WTC11 (cell line): ENCODE results near the gene NR3C2. TPM values are rescaled to one million over a fixed set of nuclear protein-coding genes. Genes with fewer than 3 reads are reported as not detected.

Experiments used
- ATAC-seq: fragments of 200-7000 bp; cut with Tn5 transposase; 2 replicates; pipeline ENCODE4 v1.10.0; 2021; ENCODE audit warnings: mild to moderate bottlenecking, moderate library complexity
- CTCF ChIA-PET: fragments of 300-600 bp; sonication (Branson Sonifier 250); formaldehyde crosslinking; loops from one replicate; lab custom pipeline; 2021; ENCODE audit warnings: antibody characterized with exemption; lab: Charles Lee
- POLR2A ChIA-PET: fragments of 350-600 bp; sonication (Branson Sonifier 250); formaldehyde crosslinking; loops from one replicate; lab custom pipeline; 2021; ENCODE audit warnings: antibody characterized with exemption; lab: Charles Lee
- DNase-seq: peaks from one replicate; pipeline ENCODE4 v3.0.0; 2021; ENCODE audit warnings: low spot score
- H3K27ac Mint-ChIP-seq: 2 replicates; pipeline ENCODE4 v1.8.0; 2021; ENCODE audit warnings: mixed read lengths
- H3K27me3 Mint-ChIP-seq: 2 replicates; pipeline ENCODE4 v1.8.0; 2021; ENCODE audit warnings: low read depth, mild to moderate bottlenecking, moderate library complexity, mixed read lengths
- H3K36me3 Mint-ChIP-seq: 2 replicates; pipeline ENCODE4 v1.8.0; 2021; ENCODE audit warnings: mixed read lengths
- H3K4me1 Mint-ChIP-seq: 2 replicates; pipeline ENCODE4 v1.8.0; 2022; ENCODE audit warnings: mixed read lengths
- H3K4me3 Mint-ChIP-seq: 2 replicates; pipeline ENCODE4 v1.8.0; 2021; ENCODE audit warnings: mild to moderate bottlenecking, moderate library complexity, mixed read lengths
- H3K9me3 Mint-ChIP-seq: 2 replicates; pipeline ENCODE4 v1.8.0; 2021; ENCODE audit warnings: mixed read lengths
- ATF6 ChIP-seq: sonication (generic); formaldehyde crosslinking; IDR thresholded peaks from 2 replicates; pipeline ENCODE4 v1.8.1; 2023; ENCODE audit warnings: mild to moderate bottlenecking, missing genetic modification reagents
- CBFB ChIP-seq: sonication (generic); formaldehyde crosslinking; IDR thresholded peaks from 2 replicates; pipeline ENCODE4 v1.8.1; 2022; ENCODE audit warnings: mild to moderate bottlenecking, low read depth, missing genetic modification reagents
- NFE2L1 ChIP-seq: sonication (generic); formaldehyde crosslinking; IDR thresholded peaks from 2 replicates; pipeline ENCODE4 v1.8.1; 2023; ENCODE audit warnings: missing genetic modification reagents
- NR1H2 ChIP-seq: sonication (generic); formaldehyde crosslinking; IDR thresholded peaks from 2 replicates; pipeline ENCODE4 v1.9.0; 2021; ENCODE audit warnings: mild to moderate bottlenecking, moderate library complexity, missing genetic modification reagents
- PRRX2 ChIP-seq: fragments of 250-450 bp; sonication (Bioruptor Pico); IDR thresholded peaks from 2 replicates; pipeline ENCODE4 v1.8.0; 2021; ENCODE audit warnings: mild to moderate bottlenecking
- TP53 ChIP-seq: sonication (generic); formaldehyde crosslinking; IDR thresholded peaks from 2 replicates; pipeline ENCODE4 v1.8.1; 2023; ENCODE audit warnings: mild to moderate bottlenecking, missing genetic modification reagents
- ZNF219 ChIP-seq: sonication (generic); formaldehyde crosslinking; IDR thresholded peaks from 2 replicates; pipeline ENCODE4 v1.8.0; 2023; ENCODE audit warnings: missing genetic modification reagents, mild to moderate bottlenecking, borderline replicate concordance
- ZNF232 ChIP-seq: sonication (generic); formaldehyde crosslinking; IDR thresholded peaks from 2 replicates; pipeline ENCODE4 v1.8.0; 2022; ENCODE audit warnings: mild to moderate bottlenecking, missing genetic modification reagents
- ZNF317 ChIP-seq: sonication (generic); formaldehyde crosslinking; IDR thresholded peaks from 2 replicates; pipeline ENCODE4 v1.8.1; 2023; ENCODE audit warnings: low read depth, mild to moderate bottlenecking, moderate library complexity, missing genetic modification reagents, borderline replicate concordance
- ZNF396 ChIP-seq: fragments of 250-450 bp; sonication (Bioruptor Pico); IDR thresholded peaks from 2 replicates; pipeline ENCODE4 v1.8.0; 2021; ENCODE audit warnings: mild to moderate bottlenecking, moderate library complexity, borderline replicate concordance
- ZNF423 ChIP-seq: fragments of 250-450 bp; sonication (Bioruptor Pico); IDR thresholded peaks from 2 replicates; pipeline ENCODE4 v2.1.2; 2022; ENCODE audit warnings: mild to moderate bottlenecking, moderate library complexity
- ZNF532 ChIP-seq: fragments of 250-450 bp; sonication (Bioruptor Pico); IDR thresholded peaks from 2 replicates; pipeline ENCODE4 v1.9.0; 2021; ENCODE audit warnings: mild to moderate bottlenecking, borderline replicate concordance
- ZNF671 ChIP-seq: fragments of 250-450 bp; sonication (Bioruptor Pico); IDR thresholded peaks from 2 replicates; pipeline ENCODE4 v1.8.0; 2021; ENCODE audit warnings: mild to moderate bottlenecking
- total RNA-seq: library from RNA; stranded (reverse); gene quantifications from 3 replicates; pipeline ENCODE4 v1.2.3, GENCODE V29; 2021
- TF ChIP-seq, protein P1 (sequence below): sonication (generic); formaldehyde crosslinking; IDR thresholded peaks from 2 replicates; pipeline ENCODE4 v1.8.1; 2022; ENCODE audit warnings: mild to moderate bottlenecking, missing genetic modification reagents, moderate library complexity, borderline replicate concordance
- TF ChIP-seq, protein P2 (sequence below): sonication (generic); formaldehyde crosslinking; IDR thresholded peaks from 2 replicates; pipeline ENCODE4 v1.8.1; 2023; ENCODE audit warnings: mild to moderate bottlenecking, missing genetic modification reagents, moderate library complexity

NR3C2 gene
- total RNA-seq, 1 experiment from 2014 or later = 2.8 TPM

GRCh38 chr4:148332486-148332885 lies 109.7 kb downstream of the NR3C2 start (continued):
- TF ChIP-seq, protein P1, sequence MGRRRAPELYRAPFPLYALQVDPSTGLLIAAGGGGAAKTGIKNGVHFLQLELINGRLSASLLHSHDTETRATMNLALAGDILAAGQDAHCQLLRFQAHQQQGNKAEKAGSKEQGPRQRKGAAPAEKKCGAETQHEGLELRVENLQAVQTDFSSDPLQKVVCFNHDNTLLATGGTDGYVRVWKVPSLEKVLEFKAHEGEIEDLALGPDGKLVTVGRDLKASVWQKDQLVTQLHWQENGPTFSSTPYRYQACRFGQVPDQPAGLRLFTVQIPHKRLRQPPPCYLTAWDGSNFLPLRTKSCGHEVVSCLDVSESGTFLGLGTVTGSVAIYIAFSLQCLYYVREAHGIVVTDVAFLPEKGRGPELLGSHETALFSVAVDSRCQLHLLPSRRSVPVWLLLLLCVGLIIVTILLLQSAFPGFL (CRISPR knock-in tag) = no peak
- TF ChIP-seq ZNF423 = no peak

GRCh38 chr4:148330724-148331123 lies 111.5 kb downstream of the NR3C2 start:
- TF ChIP-seq, protein P2, sequence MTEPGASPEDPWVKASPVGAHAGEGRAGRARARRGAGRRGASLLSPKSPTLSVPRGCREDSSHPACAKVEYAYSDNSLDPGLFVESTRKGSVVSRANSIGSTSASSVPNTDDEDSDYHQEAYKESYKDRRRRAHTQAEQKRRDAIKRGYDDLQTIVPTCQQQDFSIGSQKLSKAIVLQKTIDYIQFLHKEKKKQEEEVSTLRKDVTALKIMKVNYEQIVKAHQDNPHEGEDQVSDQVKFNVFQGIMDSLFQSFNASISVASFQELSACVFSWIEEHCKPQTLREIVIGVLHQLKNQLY (CRISPR knock-in tag) = no peak
- TF ChIP-seq ATF6 = no peak
- TF ChIP-seq ZNF423 = no peak
- TF ChIP-seq ZNF532 (CRISPR knock-in tag) = no peak
- TF ChIP-seq ZNF219 (CRISPR knock-in tag) = no peak
- TF ChIP-seq, protein P1 (CRISPR knock-in tag) = no peak
- TF ChIP-seq PRRX2 (CRISPR knock-in tag) = no peak
- CTCF ChIA-PET = no interaction called here
- no peaks in the 10 kb centered on the region for H3K36me3 Mint-ChIP-seq
- H3K4me3 Mint-ChIP-seq = no peak overlapping the region
- ATAC-seq (no peak; the same call in 1 of the 2 replicates), DNase-seq (no peak)
- peaks cover 16% of the 10 kb centered on the region for H3K4me1 Mint-ChIP-seq
- H3K27ac Mint-ChIP-seq = no peak overlapping the region
- POLR2A ChIA-PET = no interaction called here
- no peaks in the 10 kb centered on the region for H3K27me3 Mint-ChIP-seq
- H3K9me3 Mint-ChIP-seq = no peaks in the 10 kb centered on the region

DNA sequence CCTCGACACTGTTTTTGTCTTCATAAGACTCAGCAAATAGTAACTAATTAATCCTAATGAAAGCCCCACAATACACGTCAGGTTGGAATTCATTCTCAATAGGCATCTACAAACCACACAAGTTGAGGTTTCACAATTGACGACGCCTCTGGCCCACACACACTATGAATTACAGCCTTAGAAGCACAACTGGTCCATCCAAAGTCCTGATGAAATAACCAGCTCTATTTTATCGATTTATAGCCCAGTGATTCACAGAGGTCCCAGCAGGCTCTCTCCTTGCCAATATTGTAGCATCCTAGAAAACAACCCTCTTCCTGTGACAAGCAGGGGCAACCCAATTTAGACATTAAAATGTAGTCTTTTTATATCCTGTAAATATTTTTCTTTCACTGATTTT lies 112.1 kb downstream of the NR3C2 start:
- Mint-ChIP-seq H3K4me3 (no peak overlapping the region), H3K27me3 (no peaks in the 10 kb centered on the region), H3K27ac (no peak overlapping the region), H3K36me3 (no peaks in the 10 kb centered on the region), H3K9me3 (no peaks in the 10 kb centered on the region)
- CTCF ChIA-PET = no interaction called here
- no peak for ATAC-seq
- TF ChIP-seq CBFB = no peak
- TF ChIP-seq ZNF317 (CRISPR knock-in tag) = no peak
- no peak for TF ChIP-seq NFE2L1 (CRISPR knock-in tag)
- no peak for TF ChIP-seq NR1H2
- TF ChIP-seq ZNF396 (CRISPR knock-in tag) = no peak
- TF ChIP-seq ZNF232 (CRISPR knock-in tag) = no peak
- TF ChIP-seq ZNF671 (CRISPR knock-in tag) = no peak
- no peak for TF ChIP-seq TP53 (CRISPR knock-in tag)
- TF ChIP-seq, all 79 proteins: peak for 0
- POLR2A ChIA-PET = no interaction called here
- H3K4me1 Mint-ChIP-seq = peaks cover 16% of the 10 kb centered on the region
- no peak for DNase-seq
